SIG-M5 treated with dmso at 0.1 percent for 504 hours (cell line): ENCODE data around the gene PDE6A.

Experiments used
- DNase-seq: peaks from one replicate; lab custom pipeline; 2025; ENCODE audit not compliant: unreplicated experiment; lab: John Stamatoyannopoulos, UW

Gene PDE6A

DNA sequence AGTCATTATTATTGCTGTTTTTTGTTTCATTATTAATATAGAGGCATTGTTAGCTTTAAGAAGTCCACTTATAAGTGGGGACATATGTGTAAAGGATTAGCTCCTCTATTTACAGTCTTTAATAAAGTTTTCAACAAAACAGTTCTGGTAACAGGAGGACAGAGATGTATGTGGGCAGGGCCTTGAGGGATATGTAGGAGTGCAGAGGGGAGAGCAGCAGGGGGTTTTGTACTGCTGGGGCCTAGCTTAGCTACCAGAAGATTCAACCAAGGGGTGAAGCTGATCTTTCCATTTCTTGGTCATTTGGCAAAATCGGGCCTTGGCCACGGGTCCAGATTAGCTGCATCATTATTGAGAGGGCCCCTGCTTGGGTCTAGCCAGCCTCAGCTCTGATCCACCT, 124.6 kb downstream of the PDE6A start:
- no peak for DNase-seq

DNA sequence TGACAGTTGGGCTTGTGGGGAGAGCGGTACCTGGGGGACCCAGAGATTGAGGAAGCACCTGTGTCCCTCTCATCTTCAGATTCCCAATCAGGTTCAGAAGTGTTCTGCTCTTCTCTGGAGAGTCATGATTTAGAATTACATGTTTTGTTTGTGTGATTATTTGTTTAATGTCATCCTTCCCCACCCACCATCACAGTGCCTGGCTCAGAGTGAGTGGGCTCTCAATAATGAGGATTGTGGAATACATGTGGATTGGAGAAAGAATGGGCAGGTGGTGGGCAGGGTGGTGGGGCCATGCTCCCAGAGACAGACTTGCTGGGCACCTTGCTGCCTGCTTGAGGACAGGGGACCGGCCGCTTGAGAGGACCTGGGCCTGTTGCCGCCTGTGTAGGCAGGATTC, 126.5 kb downstream of the PDE6A start:
- DNase-seq, result no peak

DNA sequence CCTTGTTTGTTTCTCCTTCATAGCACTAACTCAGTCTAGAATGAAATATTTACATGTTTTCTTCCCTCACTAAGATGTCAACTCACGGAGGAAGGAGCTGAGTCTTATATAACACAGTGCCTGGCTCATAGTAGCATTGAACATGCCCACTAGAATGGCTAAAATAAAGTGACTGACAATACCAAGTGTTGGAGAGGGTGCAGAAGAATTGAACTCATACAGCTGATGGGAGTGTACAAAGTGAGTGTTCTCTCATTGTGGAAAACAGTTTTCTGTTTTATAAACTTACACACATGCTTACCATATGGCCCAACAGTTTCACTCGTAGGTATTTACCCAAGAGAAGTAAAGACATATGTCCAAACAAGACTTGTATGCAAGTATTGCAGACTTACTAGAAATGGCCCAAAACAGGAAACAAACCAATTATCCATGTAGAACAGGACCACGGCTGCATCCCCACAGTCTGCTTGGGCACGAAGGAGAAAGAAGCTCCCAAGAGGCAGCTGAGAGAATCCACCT, 127.0 kb downstream of the PDE6A start:
- no peak for DNase-seq

- no peak for DNase-seq
Observed at GRCh38 chr5:149816661-149817060, 127.9 kb downstream of the PDE6A start.

DNA sequence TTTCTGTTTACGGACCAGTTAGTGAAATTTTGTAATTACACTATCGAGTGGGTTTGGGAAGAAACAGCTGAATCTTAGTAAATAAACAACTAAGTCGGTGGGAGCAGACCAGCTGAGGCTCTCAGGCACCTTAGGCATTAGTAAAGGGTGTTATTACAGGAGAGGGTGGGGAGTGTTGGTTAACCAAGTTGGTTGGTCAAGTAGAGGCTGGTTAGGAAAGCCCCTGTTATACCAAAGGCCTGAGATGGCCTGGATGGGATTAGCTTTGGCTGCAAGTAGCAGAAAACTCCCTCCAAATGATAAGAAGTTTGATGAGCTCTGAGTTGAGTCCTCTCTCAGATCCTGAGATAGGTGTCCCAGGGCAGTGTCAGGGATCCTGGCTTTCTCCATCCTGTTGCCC, 133.1 kb downstream of the PDE6A start:
- no peak for DNase-seq

- DNase-seq, result no peak
Observed at GRCh38 chr5:149810856-149811255, 133.7 kb downstream of the PDE6A start.

DNA sequence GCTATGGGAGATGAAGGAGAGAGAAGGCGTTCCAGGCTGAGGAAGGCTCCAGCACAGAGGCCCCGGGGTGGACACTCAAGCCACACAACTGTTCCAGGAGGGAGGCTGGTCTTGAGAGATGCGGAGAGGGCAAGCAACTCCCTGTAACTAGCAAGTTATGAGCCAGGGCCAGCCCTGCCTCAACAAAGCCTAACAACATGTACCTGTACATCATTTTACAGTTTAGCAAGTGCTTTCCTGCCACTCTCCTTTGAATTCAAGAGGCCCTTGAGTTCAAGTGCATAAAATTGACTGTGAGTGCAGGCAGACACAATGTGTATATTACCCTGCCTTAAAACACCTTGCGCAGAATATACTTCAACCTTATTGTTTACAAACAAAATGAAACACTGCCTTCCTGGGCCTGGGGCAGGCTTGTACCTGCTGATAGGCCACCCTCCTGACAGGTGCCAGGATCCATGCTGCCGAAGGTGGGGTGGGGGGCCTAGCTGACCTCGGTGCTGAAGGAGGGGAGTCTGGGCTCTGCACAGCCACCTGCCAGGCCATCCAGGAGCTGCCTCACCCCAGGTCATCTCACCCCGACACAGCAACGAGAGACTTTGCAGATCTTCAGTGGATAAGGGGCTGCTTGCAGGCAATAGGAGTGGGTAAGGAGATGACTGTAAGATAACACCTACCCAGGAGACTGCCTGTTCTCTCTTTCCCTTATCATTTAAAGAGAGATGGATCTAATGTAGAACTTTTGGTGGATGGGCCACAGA, 134.5 kb downstream of the PDE6A start:
- no peak for DNase-seq

- no peak for DNase-seq
Observed at GRCh38 chr5:149808264-149808982, 136.2 kb downstream of the PDE6A start.
